HG03571 (cell line): ENCODE measurements around the gene FBXO30.

Source experiments
- ATAC-seq: cut with Tn5 transposase; IDR thresholded peaks from one replicate; pipeline ENCODE4 v1.9.1; 2021; ENCODE audit not compliant: unreplicated experiment

Gene FBXO30

GRCh38 chr6:145758113-145758512 is 56.5 kb downstream of the FBXO30 start:
- no peak for ATAC-seq

- ATAC-seq: no peak
Observed at GRCh38 chr6:145756170-145756662, 58.4 kb downstream of the FBXO30 start.

- no peak for ATAC-seq
Observed at GRCh38 chr6:145755682-145756081, 58.9 kb downstream of the FBXO30 start.

GRCh38 chr6:145752638-145753037 is 62.0 kb downstream of the FBXO30 start:
- no peak for ATAC-seq

- ATAC-seq: peak; percentile 55
Observed at GRCh38 chr6:145749632-145750031, 65.0 kb downstream of the FBXO30 start.

- ATAC-seq: no peak
Observed at GRCh38 chr6:145745861-145746260, 68.7 kb downstream of the FBXO30 start.

- ATAC-seq: no peak
Observed at GRCh38 chr6:145744619-145745018, 70.0 kb downstream of the FBXO30 start.
